Measurements from ENCODE around the gene HDAC10. TPM values are rescaled to one million over a fixed set of nuclear protein-coding genes. Genes with fewer than 3 reads are reported as not detected.

HDAC10 gene
- total and polyA plus RNA-seq, 2 experiments from 2014 or later: 23.8 to 30.2 TPM

- H3K4me2 ChIP-seq: peak overlapping the region; percentile 95
- H3K79me2 ChIP-seq: peaks cover 78% of the 10 kb centered on the region
- H2AFZ ChIP-seq: peak overlapping the region; percentile 92
- no peak for TF ChIP-seq CTCF (IDR thresholded peaks at IDR 0.05; ENCODE audit: poor library complexity)
- TF ChIP-seq EZH2phosphoT487 (IDR thresholded peaks at IDR 0.05; ENCODE audit: low read depth, severe bottlenecking, unreplicated experiment): no peak
- no peak for TF ChIP-seq EZH2 (IDR thresholded peaks at IDR 0.05; ENCODE audit: borderline replicate concordance)
- no peak for DNase-seq (ENCODE audit: low spot score)
- 55% methylated on average over 27 of the region's 27 CpGs for WGBS (ENCODE audit: low lambda C conversion rate, missing lambda C conversion rate)
- H3K4me3 ChIP-seq: peak overlapping the region; percentile 74
- peaks cover 15% of the 10 kb centered on the region for H4K20me1 ChIP-seq (ENCODE audit: insufficient read depth, poor library complexity, severe bottlenecking)
- no peaks in the 10 kb centered on the region for H3K36me3 ChIP-seq (replicated peaks; ENCODE audit: insufficient read depth, low read depth)
- H3K9me3 ChIP-seq (ENCODE audit: low read depth): no peaks in the 10 kb centered on the region
- H3K27me3 ChIP-seq: no peaks in the 10 kb centered on the region
- H3K27ac ChIP-seq: peak overlapping the region; percentile 98
- H3K9me2 ChIP-seq (replicated peaks; ENCODE audit: insufficient read depth): no peaks in the 10 kb centered on the region
- peaks cover 28% of the 10 kb centered on the region for H3K4me1 ChIP-seq (ENCODE audit: insufficient read depth)
These were observed 7.2 kb downstream of the HDAC10 start for GRCh38 chr22:50243685-50244419.

- H3K4me1 ChIP-seq (ENCODE audit: insufficient read depth): peaks cover 28% of the 10 kb centered on the region
- peak overlapping the region; percentile 95 for H3K4me2 ChIP-seq
- H4K20me1 ChIP-seq (ENCODE audit: insufficient read depth, poor library complexity, severe bottlenecking): peaks cover 15% of the 10 kb centered on the region
- H3K9me3 ChIP-seq (ENCODE audit: low read depth): no peaks in the 10 kb centered on the region
- no peak overlapping the region for H2AFZ ChIP-seq
- no peak for TF ChIP-seq EZH2 (IDR thresholded peaks at IDR 0.05; ENCODE audit: borderline replicate concordance)
- TF ChIP-seq CTCF (IDR thresholded peaks at IDR 0.05; ENCODE audit: poor library complexity): no peak
- TF ChIP-seq EZH2phosphoT487 (IDR thresholded peaks at IDR 0.05; ENCODE audit: low read depth, severe bottlenecking, unreplicated experiment): no peak
- no peaks in the 10 kb centered on the region for H3K27me3 ChIP-seq
- peaks cover 83% of the 10 kb centered on the region for H3K79me2 ChIP-seq
- H3K9me2 ChIP-seq (replicated peaks; ENCODE audit: insufficient read depth): no peaks in the 10 kb centered on the region
- peak overlapping the region; percentile 16 for H3K4me3 ChIP-seq
- H3K36me3 ChIP-seq (replicated peaks; ENCODE audit: insufficient read depth, low read depth): no peaks in the 10 kb centered on the region
- no peak overlapping the region for H3K27ac ChIP-seq
- DNase-seq (ENCODE audit: low spot score): no peak
- 82% methylated on average over 14 of the region's 14 CpGs for WGBS (ENCODE audit: low lambda C conversion rate, missing lambda C conversion rate)
These were observed 8.6 kb downstream of the HDAC10 start for GRCh38 chr22:50242406-50242949.

GRCh38 chr22:50238755-50239154 lies 12.3 kb downstream of the HDAC10 start:
- H3K27ac ChIP-seq: no peak overlapping the region
- H3K4me1 ChIP-seq (ENCODE audit: insufficient read depth): peaks cover 21% of the 10 kb centered on the region
- H2AFZ ChIP-seq: no peak overlapping the region
- TF ChIP-seq CTCF (IDR thresholded peaks at IDR 0.05; ENCODE audit: poor library complexity) (no peak), EZH2 (IDR thresholded peaks at IDR 0.05; ENCODE audit: borderline replicate concordance) (no peak), EZH2phosphoT487 (IDR thresholded peaks at IDR 0.05; ENCODE audit: low read depth, severe bottlenecking, unreplicated experiment) (no peak)
- no peak overlapping the region for H3K4me2 ChIP-seq
- no peaks in the 10 kb centered on the region for H3K9me2 ChIP-seq (replicated peaks; ENCODE audit: insufficient read depth)
- H3K79me2 ChIP-seq: peaks cover 61% of the 10 kb centered on the region
- no peaks in the 10 kb centered on the region for H3K27me3 ChIP-seq
- H4K20me1 ChIP-seq (ENCODE audit: insufficient read depth, poor library complexity, severe bottlenecking): peaks cover 15% of the 10 kb centered on the region
- no peak for DNase-seq (ENCODE audit: low spot score)
- 94% methylated on average over 9 of the region's 9 CpGs for WGBS (ENCODE audit: low lambda C conversion rate, missing lambda C conversion rate)
- no peak overlapping the region for H3K4me3 ChIP-seq
- no peaks in the 10 kb centered on the region for H3K9me3 ChIP-seq (ENCODE audit: low read depth)
- H3K36me3 ChIP-seq (replicated peaks; ENCODE audit: insufficient read depth, low read depth): no peaks in the 10 kb centered on the region
